A549 treated with ZK216348 at 1 μM for 4 hours (cell line): ENCODE results near the gene RSU1. TPM values are rescaled to one million over a fixed set of nuclear protein-coding genes. Genes with fewer than 3 reads are reported as not detected.

Source experiments
- total RNA-seq: library from RNA; stranded (reverse); fragments of 200-300 nt; extraction: Qiagen RNA extraction; gene quantifications from 5 replicates; pipeline ENCODE4 v1.2.3, GENCODE V29; 2022; ENCODE audit warnings: low read depth

The RSU1 gene
- total RNA-seq: 78.5 to 89.4 TPM (median 83.3 TPM) in 5 replicates

GRCh38 chr10:16817125-16818019 lies at the start of gene RSU1:
TSS of gene RSU1 (minus strand) at chr10:16817424. CDS start at chr10:16817081, 343 bp downstream.

